Dedifferentiated amniotic fluid mesenchymal stem cell (primary cell): ENCODE data around the gene UNC45A.
"Not testable (repeated sequence)": the region's sequence is repeated elsewhere in the genome, so short reads cannot be mapped to it uniquely, and the experiment has no call there.

ENCODE experiments used
- DNase-seq: peaks from one replicate; pipeline ENCODE4 v3.0.0-alpha.2; 2016; ENCODE audit errors: extremely low spot score

UNC45A gene

DNA sequence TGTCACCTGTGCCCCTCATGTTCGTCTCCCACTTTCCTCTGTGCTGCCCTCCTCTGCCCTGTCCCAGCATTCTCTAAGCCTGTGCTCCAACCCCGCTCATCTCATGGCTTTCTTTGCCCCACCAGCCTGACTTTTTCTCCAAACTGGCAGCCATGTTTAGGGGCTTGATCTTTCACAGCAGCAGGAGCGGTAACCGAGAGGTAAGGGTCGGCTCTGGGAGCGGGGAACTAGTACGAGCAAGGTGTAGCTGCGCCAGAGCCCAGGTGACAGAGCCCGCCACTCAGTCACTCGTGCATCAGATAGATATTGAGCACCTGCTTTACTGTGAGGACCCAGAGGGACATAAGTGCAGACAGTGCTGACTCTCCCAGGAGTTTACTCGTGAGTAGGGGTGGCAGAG is 18.6 kb upstream of the UNC45A start:
- DNase-seq = no peak

DNA sequence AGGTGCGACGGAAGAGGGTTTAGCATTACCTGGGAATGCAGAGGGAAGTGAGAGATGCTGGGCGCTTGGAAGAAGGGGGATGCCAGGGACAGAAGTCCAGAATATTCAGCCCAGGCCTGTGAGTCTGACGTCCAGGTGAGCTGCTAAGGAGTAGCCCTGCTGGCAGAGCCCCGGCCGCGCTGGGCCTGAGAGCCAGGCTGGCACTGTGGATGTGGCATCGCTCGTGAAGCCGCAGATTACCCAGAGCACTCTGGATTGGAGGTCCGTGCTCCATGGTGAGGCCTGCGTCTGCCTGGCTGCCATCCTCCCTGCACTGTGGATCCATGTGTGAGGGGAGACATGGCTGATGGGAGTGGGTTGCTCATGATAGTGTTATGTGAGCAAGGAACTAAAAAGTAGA is 17.5 kb upstream of the UNC45A start:
- no peak for DNase-seq

DNA sequence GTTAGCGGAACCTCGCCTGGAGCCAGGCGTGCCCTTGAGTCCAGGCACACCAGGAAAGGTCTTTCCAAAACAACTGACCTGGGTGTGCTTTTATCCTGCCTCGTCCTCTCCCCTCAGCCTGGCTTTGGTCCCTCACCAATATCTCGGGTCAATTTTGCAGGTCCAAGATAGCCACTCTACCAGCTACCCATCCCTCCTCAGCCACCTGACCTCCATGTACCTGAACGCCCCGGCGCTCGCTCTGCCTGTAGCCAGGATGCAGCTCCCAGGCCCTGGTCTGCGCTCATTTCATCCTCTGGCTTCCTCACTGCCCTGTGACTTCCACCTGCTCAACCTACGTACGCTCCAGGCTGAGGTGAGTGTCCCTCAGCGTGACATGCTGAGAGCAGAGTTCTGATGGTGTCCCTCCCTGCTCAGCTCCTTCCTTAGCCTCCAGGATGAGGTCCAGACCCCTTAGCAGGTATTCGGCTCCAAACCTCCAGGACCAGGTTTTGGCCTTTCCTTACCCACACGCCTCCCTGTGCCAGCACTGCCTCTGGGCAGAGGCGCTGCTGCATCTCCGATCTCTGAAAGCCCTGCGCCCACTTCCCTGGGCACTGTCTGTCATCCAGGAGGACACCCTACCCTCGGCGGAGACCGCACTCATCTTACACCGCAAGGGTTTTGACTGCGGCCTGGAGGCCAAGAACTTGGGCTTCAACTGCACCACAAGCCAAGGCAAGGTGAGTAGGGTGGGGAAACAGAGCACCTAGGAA is 16.9 kb upstream of the UNC45A start:
- no peak for DNase-seq

DNA sequence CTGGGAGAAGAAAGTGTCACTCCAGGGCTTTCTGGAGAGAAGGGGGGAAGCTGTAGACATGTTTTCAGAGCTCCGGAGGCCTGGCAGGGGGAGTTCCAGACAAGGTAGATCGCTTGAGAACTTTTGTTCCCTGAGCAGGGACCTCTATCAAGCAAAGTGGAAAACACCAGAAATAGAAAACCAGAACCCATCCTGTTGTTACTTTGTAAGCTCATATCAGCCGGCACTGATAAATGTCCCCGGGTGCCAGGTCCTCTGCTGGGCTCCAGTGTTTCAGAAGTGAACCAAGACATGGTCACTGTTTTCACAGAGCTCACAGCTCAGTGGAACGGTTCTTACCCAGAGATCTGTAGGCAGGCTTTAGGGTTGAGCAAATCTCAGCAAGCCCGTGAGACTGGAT is 16.2 kb upstream of the UNC45A start:
- DNase-seq = no peak

DNA sequence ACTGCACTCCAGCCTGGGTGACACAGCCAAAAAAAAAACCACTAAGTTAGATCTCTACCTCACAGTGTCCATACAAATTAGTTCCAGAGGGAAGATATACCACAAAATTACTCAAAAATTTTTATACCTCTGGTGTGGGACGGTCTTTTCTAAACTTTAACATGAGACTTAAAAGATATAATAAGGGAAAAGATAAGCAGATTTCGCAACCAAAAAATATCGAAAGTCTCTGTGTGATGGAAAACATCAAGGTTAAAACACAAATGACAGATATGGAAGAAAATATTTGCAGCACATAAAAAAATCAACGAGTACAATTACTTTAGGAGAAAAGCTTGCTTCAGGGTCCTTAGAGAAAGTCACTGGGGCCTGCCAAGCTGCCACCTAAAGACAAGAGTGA is 13.2 kb upstream of the UNC45A start:
- DNase-seq = no peak

DNA sequence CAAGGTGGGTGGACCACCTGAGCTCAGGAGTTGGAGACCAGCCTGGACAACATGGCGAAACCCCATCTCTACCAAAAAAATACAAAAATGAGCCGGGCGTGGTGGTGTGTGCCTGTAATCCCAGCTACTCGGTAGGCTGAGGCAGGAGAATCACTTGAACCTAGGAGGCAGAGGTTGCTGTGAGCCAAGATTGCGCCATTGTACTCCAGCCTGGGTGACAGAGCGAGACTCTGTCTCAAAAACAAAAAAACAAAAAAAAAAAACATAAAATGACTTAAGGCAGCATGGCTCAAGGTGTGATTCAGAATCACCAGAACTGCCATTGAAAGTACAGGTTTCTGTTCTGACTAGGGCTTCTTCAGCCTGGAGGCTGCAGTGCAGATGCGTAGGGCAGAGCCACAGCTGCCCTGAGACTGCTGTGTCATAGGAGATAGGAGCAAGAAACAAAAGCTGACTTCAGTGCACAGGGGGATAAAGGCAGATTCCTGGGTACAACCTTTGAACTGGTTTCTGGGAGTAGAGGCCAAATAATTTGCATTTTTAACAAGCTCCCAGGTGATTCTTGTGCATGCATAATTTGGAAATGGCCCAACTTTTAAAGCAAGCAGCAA is 12.3 kb upstream of the UNC45A start:
- DNase-seq = not testable (repeated sequence)

DNA sequence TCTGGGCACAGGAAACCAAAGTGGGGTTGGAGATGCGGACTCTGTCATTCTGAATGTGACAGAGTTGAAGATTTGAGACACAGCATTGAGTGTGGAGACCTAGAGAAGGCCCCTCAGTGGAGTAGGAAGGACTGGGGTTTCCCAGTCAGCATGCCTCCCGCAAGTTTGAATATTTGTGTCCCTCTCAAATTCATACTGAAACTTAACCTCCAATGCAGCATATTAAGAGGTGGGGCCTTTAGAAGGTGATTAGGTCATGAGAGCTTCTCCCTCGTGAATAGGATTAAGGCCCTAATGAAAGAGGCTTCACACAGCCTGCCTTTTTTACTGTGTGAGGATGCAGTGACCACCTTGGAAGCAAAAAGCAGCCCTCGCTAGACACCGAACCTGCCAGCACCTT is 10.7 kb upstream of the UNC45A start:
- DNase-seq = no peak

DNA sequence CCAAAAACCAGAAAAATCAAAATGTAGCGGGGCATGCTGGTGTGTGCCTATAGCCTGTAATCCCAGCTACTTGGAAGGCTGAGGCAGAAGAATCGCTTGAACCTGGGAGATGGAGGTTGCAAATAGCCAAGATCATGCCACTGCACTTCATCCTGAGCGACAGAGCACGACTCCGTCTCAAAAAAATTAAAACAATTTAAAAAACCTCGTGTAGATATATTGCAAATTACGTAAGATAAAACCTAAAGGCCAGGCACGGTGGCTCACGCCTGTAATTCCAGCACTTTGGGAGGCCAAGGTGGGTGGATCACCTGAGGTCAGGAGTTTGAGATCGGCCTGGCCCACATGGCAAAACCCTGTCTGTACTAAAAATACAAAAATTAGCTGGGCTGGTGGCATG is 8.3 kb upstream of the UNC45A start:
- not testable (repeated sequence) for DNase-seq

DNA sequence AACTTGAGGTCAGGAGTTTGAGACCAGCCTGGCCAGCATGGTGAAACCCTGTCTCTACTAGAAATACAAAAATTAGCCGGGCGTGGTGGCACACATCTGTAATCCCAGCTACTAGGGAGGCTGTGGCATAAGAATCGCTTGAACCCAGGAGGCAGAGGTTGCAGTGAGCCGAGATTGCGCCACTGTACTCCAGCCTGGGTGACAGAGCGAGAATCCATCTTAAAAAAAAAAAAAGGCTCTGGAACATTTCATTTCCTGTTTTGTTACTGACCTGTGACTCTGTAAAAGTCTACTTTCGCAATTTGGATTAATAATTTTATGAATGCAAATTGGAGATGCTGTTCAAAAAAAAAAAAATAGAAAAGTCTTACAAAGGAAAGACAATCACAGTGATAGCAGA is 7.0 kb upstream of the UNC45A start:
- DNase-seq = not testable (repeated sequence)

DNA sequence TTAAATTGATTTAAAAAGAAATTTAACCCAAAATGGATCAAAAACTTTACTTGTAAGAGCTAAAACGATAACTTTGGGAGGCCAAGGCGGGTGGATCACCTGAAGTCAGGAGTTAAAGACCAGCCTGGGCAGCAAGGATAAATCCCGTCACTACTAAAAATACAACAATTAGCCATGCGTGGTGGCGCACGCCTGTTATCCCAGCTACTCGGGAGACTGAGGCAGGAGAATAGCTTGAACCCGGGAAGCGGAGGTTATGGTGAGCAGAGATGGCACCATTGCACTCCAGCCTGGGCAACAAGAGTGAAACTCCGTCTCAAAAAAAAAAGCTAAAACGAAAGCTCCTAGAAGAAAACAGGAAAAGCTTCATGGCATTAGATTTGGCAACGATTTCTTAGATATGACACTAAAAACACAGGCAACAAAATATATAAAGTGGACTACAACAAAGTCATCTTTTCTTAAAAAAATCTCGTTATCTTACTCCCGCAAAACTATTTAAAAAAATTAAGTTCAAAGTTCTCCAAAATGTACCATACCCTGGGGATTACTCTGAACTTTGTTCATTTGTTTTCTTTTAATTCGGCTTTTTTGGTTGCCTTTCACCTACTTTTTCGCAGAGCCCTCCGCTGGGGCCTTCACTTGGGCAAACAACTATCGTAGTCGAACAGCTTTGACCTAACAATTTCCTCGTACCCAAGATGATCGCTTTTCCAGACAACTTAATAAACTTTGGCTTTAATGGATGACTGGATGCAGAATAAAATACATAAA is 5.7 kb upstream of the UNC45A start:
- peak; percentile 18 for DNase-seq

DNA sequence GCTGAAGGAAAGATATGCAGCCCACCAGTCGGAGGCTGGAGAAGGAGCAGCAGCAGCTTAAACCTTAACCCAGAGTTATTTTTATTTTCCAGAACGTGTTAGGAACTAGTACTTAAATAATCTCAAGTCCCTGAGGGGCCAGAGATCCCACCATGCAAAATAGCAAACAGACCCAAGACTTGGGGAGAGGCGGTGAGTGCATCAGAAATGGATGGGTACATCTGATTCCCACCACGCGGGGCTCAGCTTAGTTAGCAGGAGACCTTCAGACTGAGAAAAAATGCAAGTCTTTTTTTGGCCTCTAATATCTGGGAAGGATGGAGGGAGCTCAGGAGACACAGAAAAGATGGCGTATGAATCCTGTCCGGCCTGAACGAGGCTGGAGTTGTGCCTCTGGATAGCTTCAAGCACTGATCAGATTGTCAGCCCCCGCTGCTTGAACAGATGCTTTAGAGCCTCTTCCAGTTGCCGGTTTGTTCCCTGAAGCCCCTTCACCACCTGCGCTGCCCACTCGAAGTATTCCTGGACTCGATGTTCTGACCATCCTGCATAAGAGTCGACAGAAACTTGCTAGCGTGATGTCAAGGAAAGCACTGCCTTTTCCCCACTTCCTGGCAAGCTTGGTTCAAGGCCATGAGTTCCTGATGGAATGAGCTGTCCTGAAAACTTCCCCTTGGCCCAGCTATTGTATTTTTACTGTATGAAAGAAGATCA is 4.1 kb upstream of the UNC45A start:
- no peak for DNase-seq

DNA sequence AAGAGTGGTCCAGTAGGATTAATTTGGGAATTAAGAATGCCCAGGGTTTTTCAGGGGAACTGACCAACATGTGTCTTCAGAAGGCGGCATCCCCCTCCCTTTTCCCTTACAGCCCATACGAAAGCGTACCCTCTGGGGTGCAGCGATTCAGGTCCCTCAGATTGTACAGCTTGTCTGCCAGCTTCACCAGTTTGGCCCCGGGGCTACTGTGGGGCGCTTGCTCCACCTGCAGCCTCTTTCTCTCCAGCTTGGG is 3.6 kb upstream of the UNC45A start:
- no peak for DNase-seq

DNA sequence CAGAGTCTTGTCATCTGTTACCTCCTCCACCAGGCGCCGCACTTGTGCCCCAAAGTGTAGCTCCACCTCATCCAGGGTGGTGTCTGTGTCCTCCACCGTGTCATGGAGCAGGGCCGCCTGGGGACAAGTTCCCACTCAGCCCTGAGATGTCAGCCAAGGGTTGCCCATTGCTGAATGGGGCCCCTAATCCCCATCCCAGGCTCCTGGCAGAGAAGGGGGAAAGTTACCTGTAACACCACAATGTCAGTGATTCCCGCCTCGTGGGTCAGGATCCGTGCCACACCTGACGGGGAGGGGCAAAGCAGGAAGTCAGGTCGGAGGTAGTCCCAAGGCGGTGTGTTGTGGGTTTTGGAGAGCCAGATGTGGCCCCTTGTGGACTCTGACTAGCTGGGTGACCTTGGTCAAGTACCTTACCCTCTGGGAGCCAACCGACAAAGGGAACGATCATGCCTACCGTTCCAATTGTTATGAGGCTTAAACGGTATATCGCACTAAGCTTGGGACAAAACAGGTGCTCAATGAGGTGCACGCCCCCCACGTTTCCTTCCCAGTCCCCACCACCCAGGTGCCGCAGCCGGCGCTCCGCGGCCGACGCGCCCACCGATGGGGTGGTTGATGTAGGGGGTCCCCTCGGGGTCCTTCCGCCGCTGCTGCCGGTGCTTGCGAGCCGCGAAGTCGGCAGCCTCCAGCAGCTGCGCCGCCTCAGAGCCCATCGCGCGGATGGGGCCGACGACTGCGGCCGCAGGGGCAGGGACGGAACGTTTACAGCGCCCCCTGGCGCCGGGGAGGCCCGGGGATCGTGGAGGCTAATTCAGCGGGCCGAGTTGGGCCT is 3.0 kb upstream of the UNC45A start, which contains the start of gene HDDC3:
HDDC3 (minus strand) TSS at position 722 of the 832 bp plus-strand sequence; CDS start at position 713, 9 bp downstream.
- peak; percentile 76 for DNase-seq

DNA sequence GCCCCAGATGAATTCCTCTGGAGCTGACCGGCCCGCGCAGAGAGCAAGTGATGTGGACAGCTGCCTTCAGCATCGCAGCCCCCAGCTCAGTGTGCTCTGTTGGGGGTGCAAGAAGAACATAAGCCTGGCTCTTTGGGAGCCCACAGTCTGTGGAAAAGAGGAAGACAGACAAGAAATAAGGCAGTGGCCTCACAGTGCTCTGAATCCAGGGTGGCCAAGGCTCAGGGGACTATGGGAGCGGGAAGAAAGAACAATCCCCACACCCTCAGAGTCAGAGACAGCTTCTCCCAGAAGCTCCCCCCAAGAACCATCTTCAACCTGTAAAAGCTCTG is 2.5 kb upstream of the UNC45A start:
- no peak for DNase-seq

DNA sequence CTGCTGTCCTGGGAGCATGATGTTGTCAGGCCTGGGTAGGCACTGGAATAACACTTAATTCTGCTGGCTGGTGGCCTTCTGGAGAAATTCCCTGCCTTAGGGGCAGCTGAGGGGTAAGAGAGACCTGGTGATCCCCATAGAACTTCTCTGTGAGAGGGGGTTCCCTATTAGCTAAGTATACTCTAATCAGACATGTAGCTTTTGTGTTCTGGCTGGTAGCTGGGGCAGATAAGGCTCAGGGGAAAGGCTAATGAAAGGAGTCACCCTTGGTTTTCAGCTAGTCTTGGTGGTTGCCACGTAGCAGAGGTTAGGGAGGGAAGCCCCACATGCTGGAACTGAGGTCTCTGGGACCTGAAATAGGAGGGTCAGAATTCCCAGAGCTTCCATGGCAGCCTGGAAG is 1.8 kb upstream of the UNC45A start:
- no peak for DNase-seq

DNA sequence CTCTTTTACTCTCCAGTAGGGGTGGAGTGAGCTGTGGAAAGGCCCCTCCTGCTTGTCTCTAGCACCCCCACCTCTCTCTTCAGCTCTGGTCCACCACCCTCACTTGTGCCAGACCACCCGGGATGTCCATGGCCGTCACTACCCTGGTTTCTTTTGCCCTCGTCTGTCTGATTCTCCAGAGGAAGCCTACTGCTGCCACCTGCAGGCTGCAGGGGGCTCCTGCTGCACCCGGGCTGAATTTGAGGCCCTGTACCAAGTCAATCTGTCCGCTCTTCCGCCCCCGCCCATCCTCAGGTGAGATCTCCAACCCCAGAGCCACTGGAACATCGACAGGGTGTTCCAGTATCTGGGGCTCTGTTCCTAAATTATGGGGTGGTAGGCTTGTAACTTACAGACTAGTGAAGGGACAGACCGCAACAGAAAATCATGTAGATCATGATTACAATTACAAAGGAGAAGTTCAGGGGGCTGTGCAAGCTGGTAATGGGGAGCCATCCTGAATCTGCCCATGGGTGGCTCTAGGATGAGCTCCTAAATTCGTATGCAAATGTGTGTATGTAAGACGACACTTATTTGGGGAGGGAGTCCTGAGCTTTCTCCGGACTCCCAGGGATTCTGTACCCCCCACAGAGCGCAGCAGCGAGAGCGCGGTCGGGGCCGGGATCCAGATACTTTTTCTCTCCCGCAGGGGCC is 683 bp upstream of the UNC45A start:
- peak; percentile 69 for DNase-seq

DNA sequence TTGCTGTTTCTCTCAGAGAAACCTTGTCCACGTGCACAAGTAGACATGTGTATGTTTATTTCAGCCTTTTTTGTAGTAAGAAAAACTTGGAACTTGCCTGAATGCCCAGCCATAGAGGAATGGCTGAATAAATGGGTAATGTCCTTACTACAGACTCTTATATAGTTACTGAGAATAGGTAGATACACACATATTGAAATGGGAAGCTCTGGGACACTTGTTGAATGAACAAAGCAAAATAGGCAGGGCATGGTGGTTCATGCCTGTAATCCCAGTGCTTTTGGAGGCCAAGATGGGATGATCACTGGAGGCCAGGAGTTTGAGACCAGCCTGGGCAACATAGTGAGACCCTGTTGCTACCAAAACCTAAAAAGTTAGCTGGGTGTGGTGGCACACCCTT is 1.7 kb downstream of the UNC45A start:
- DNase-seq = no peak

DNA sequence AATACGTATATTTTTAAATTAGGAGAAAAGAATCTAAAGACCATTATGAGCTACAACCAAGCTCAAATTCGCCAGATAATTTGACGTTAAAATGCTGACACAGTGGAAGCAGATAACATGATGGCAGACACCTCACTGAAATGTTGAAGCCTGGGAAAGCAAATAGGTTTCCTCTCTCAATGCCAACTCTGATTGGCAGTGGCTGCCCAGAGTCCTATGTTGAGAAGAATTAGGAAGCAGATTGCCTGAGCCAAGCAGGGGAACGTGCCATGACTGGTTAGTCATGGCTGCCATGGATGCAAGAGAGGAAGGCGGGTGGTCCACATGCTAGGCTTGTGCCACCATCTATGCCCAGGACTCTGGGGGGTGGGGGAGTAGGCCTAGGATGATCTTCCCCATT is 3.2 kb downstream of the UNC45A start:
- no peak for DNase-seq

DNA sequence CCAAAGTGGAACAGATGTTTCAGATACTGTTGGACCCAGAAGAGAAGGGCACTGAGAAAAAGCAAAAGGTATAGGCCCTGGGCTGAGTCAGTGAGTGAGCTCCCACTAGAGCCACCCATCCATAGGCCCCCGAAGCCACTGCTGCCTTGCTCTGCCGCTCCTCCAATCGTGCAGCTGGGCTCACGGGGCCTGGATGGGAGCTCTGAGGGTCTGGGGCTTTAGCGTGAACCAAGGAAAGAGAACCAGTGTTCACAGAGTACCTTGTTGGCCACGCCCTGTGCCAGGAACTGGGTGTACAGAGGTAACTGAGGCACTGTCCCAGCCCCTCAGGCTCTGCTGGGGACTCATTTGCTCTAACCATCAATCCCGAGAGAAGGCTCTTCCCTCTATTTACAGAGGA is 4.7 kb downstream of the UNC45A start:
- DNase-seq = no peak

DNA sequence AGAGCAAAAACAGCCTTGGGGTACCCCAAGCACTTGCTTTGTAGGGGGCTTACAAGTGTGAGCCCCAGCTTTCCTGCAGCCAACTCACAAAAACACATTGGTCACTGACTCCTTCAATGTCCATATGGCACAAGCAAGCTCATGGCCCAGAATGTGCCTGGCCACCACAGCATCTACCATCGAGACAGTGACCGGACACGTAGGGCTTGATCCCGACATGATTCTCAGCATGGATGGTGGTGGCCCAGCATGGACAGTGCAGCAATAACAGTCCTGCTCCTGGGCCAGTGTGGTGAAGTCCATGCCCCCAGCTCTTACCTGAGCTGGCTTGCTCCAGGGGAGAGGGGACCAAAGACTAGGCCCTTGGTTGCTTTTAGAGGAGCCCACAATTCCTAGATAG is 6.0 kb downstream of the UNC45A start:
- DNase-seq = no peak
